CD4-positive, alpha-beta T cell treated with Interleukin-17A for 1 hour (primary cell): ENCODE data around the gene SPOCK2.

Experiments
- DNase-seq: peaks from one replicate; pipeline ENCODE4 v3.0.0-alpha.2; 2020

Gene SPOCK2

GRCh38 chr10:72086466-72087391, 1.6 kb downstream of the SPOCK2 start:
- peak; percentile 81 for DNase-seq

GRCh38 chr10:72085864-72086465, 2.4 kb downstream of the SPOCK2 start:
- no peak for DNase-seq

GRCh38 chr10:72085166-72085565, 3.2 kb downstream of the SPOCK2 start:
- no peak for DNase-seq

- DNase-seq: peak; percentile 79
Measured at GRCh38 chr10:72083790-72084459, 4.4 kb downstream of the SPOCK2 start.

GRCh38 chr10:72082856-72083789, 5.2 kb downstream of the SPOCK2 start:
- no peak for DNase-seq

GRCh38 chr10:72081772-72082590, 6.4 kb downstream of the SPOCK2 start:
- no peak for DNase-seq

- DNase-seq: no peak
Measured at GRCh38 chr10:72081210-72081609, 7.1 kb downstream of the SPOCK2 start.

GRCh38 chr10:72080042-72080975, 8.0 kb downstream of the SPOCK2 start:
- no peak for DNase-seq

- DNase-seq: peak; percentile 84
Measured at GRCh38 chr10:72079356-72079755, 9.0 kb downstream of the SPOCK2 start.

GRCh38 chr10:72077275-72077990, 10.9 kb downstream of the SPOCK2 start:
- DNase-seq: no peak

- no peak for DNase-seq
Measured at GRCh38 chr10:72076756-72077155, 11.6 kb downstream of the SPOCK2 start.

- no peak for DNase-seq
Measured at GRCh38 chr10:72075376-72076115, 12.8 kb downstream of the SPOCK2 start.

GRCh38 chr10:72074574-72075375, 13.6 kb downstream of the SPOCK2 start:
- no peak for DNase-seq

GRCh38 chr10:72073708-72074573, 14.4 kb downstream of the SPOCK2 start:
- no peak for DNase-seq

- no peak for DNase-seq
Measured at GRCh38 chr10:72072639-72073038, 15.7 kb downstream of the SPOCK2 start.

- DNase-seq: no peak
Measured at GRCh38 chr10:72072046-72072445, 16.3 kb downstream of the SPOCK2 start.
